Measurements from ENCODE around the gene KCNK16. TPM values are rescaled to one million over a fixed set of nuclear protein-coding genes. Genes with fewer than 3 reads are reported as not detected.

KCNK16 gene
- polyA plus RNA-seq, 4 donors, result not detected

- DNase-seq (ENCODE audit: low read depth in 4 of 4, low spot score in 2 of 4), result no peak
Measured at GRCh38 chr6:39342692-39343395, 20.3 kb upstream of the KCNK16 start.

- DNase-seq (ENCODE audit: low read depth in 4 of 4, low spot score in 2 of 4), result no peak
Measured at GRCh38 chr6:39341937-39342336, 19.4 kb upstream of the KCNK16 start.

GRCh38 chr6:39341352-39341751, 18.9 kb upstream of the KCNK16 start:
- no peak for DNase-seq (ENCODE audit: low read depth in 4 of 4, low spot score in 2 of 4)

GRCh38 chr6:39339868-39340550, 17.5 kb upstream of the KCNK16 start:
- DNase-seq (ENCODE audit: low read depth in 4 of 4, low spot score in 2 of 4), result no peak

GRCh38 chr6:39339096-39339867, 16.8 kb upstream of the KCNK16 start:
- DNase-seq (ENCODE audit: low read depth in 4 of 4, low spot score in 2 of 4), result no peak

GRCh38 chr6:39338397-39338796, 15.9 kb upstream of the KCNK16 start:
- no peak for DNase-seq (ENCODE audit: low read depth in 4 of 4, low spot score in 2 of 4)

- DNase-seq (ENCODE audit: low read depth in 4 of 4, low spot score in 2 of 4), result no peak
Measured at GRCh38 chr6:39335780-39336545, 13.5 kb upstream of the KCNK16 start.

- DNase-seq (ENCODE audit: low read depth in 4 of 4, low spot score in 2 of 4), result no peak
Measured at GRCh38 chr6:39333644-39334438, 11.3 kb upstream of the KCNK16 start.

GRCh38 chr6:39330476-39330875, 8.0 kb upstream of the KCNK16 start:
- DNase-seq (ENCODE audit: low read depth in 4 of 4, low spot score in 2 of 4), result no peak

- no peak for DNase-seq (ENCODE audit: low read depth in 4 of 4, low spot score in 2 of 4)
Measured at GRCh38 chr6:39330057-39330456, 7.6 kb upstream of the KCNK16 start.

- DNase-seq (ENCODE audit: low read depth in 4 of 4, low spot score in 2 of 4), result no peak
Measured at GRCh38 chr6:39328066-39328465, 5.6 kb upstream of the KCNK16 start.

- DNase-seq (ENCODE audit: low read depth in 4 of 4, low spot score in 2 of 4), result no peak
Measured at GRCh38 chr6:39327507-39327906, 5.0 kb upstream of the KCNK16 start.

GRCh38 chr6:39321761-39322160, 741 bp downstream of the KCNK16 start:
- DNase-seq (ENCODE audit: low read depth in 4 of 4, low spot score in 2 of 4), result no peak

- no peak for DNase-seq (ENCODE audit: low read depth in 4 of 4, low spot score in 2 of 4)
Measured at GRCh38 chr6:39320363-39320984, 2.0 kb downstream of the KCNK16 start.

GRCh38 chr6:39319621-39320362, 2.7 kb downstream of the KCNK16 start:
- no peak for DNase-seq (ENCODE audit: low read depth in 4 of 4, low spot score in 2 of 4)

- no peak for DNase-seq (ENCODE audit: low read depth in 4 of 4, low spot score in 2 of 4)
Measured at GRCh38 chr6:39317256-39317655, 5.2 kb downstream of the KCNK16 start.

- DNase-seq (ENCODE audit: low read depth in 4 of 4, low spot score in 2 of 4), result no peak
Measured at GRCh38 chr6:39314273-39314795, 8.2 kb downstream of the KCNK16 start, which contains the start of gene KCNK17. KCNK17 (minus strand) TSS chr6:39314419; CDS start chr6:39314320, 99 bp downstream.

- no peak for DNase-seq (ENCODE audit: low read depth in 4 of 4, low spot score in 2 of 4)
Measured at GRCh38 chr6:39313526-39314272, 8.8 kb downstream of the KCNK16 start.
